A549 (cell line): ENCODE measurements around the gene IRX4. TPM values are rescaled to one million over a fixed set of nuclear protein-coding genes. Genes with fewer than 3 reads are reported as not detected.

ENCODE experiments used
- ATAC-seq, 2 experiments: fragments of 200-7000 bp in 1 of 2; fragments of >200 bp in 1 of 2; cut with Nextera tagmentation in 1 of 2; cut with Tn5 transposase in 1 of 2; 3 replicates each; pipeline versions ENCODE4 v1.8.0 to v1.9.1; 2018 to 2020; ENCODE audit warnings: mild to moderate bottlenecking in 1 of 2, moderate library complexity in 1 of 2
- CTCF ChIA-PET: fragments of 300-600 bp; sonication (Branson Sonifier 250); formaldehyde crosslinking; extraction: SDS; loops from one replicate; lab custom pipeline; 2021; ENCODE audit warnings: antibody characterized with exemption, inconsistent platforms; lab: Yijun Ruan, JAX
- POLR2A ChIA-PET: fragments of 350-600 bp; formaldehyde crosslinking; extraction: SDS; loops from one replicate; lab custom pipeline; 2021; ENCODE audit warnings: antibody characterized with exemption, inconsistent platforms; lab: Yijun Ruan, JAX
- DNase-seq, 2 experiments: peaks; one replicate each; pipeline versions ENCODE4 v3.0.0 to v3.0.0-alpha.2; 2011 to 2016; ENCODE audit warnings: low read depth in 1 of 2, low spot score in 1 of 2
- FAIRE-seq: peaks from 2 replicates; lab custom pipeline; 2011; peaks lifted over from hg19 to GRCh38; lab: Jason Lieb, UNC
- H3K27ac ChIP-seq, 2 experiments: fragments of >200 bp; sonication (Bioruptor Twin); formaldehyde crosslinking; 3 replicates each; pipeline ENCODE4 v1.5.1; 2016 to 2017
- H3K4me1 ChIP-seq: fragments of >200 bp; sonication (Bioruptor Twin); formaldehyde crosslinking; 3 replicates; pipeline ENCODE4 v1.6.1; 2016
- H3K4me2 ChIP-seq: fragments of >200 bp; sonication (Bioruptor Twin); formaldehyde crosslinking; 3 replicates; pipeline ENCODE4 v1.6.1; 2016
- H3K4me3 ChIP-seq: fragments of >200 bp; sonication (Bioruptor Twin); formaldehyde crosslinking; 3 replicates; pipeline ENCODE4 v1.5.1; 2016
- H3K9me3 ChIP-seq: fragments of >200 bp; sonication (Bioruptor Twin); formaldehyde crosslinking; 3 replicates; pipeline ENCODE4 v1.6.1; 2016
- CBX2 ChIP-seq: fragments of 200-600 bp; sonication (generic); IDR thresholded peaks from 2 replicates; pipeline ENCODE4 v1.6.1; 2016; ENCODE audit warnings: low read depth, mild to moderate bottlenecking, borderline replicate concordance
- CEBPB ChIP-seq, 2 experiments: fragments of >200 bp in 1 of 2; sonication (Bioruptor Twin) in 1 of 2; formaldehyde crosslinking in 1 of 2; IDR thresholded peaks; 2 replicates each; pipeline ENCODE4 v1.6.1; 2012 to 2016
- CHD4 ChIP-seq: fragments of 200-600 bp; sonication (generic); IDR thresholded peaks from 2 replicates; pipeline ENCODE4 v1.6.1; 2016; ENCODE audit warnings: antibody characterized with exemption, mild to moderate bottlenecking, borderline replicate concordance
- EHMT2 ChIP-seq: fragments of 200-600 bp; sonication (generic); IDR thresholded peaks from 2 replicates; pipeline ENCODE4 v1.6.1; 2016; ENCODE audit warnings: antibody characterized with exemption, low read depth, mild to moderate bottlenecking, moderate library complexity
- EP300 ChIP-seq, 2 experiments: fragments of >200 bp; sonication (Bioruptor Twin); formaldehyde crosslinking; IDR thresholded peaks; 2 replicates in 1 of 2; 3 replicates in 1 of 2; pipeline ENCODE4 v1.6.1; 2016 to 2017
- FOSB ChIP-seq: fragments of 250-450 bp; sonication (Bioruptor Pico); IDR thresholded peaks from 2 replicates; pipeline ENCODE4 v1.5.0; 2020; ENCODE audit warnings: mild to moderate bottlenecking, moderate library complexity
- GATA3 ChIP-seq: IDR thresholded peaks from 2 replicates; pipeline ENCODE4 v1.6.1; 2012; ENCODE audit warnings: borderline replicate concordance
- JUNB ChIP-seq: fragments of >200 bp; sonication (Bioruptor Twin); formaldehyde crosslinking; IDR thresholded peaks from 2 replicates; pipeline ENCODE4 v1.6.1; 2016
- KDM5A ChIP-seq: fragments of 200-600 bp; sonication (generic); IDR thresholded peaks from 2 replicates; pipeline ENCODE4 v1.6.1; 2016; ENCODE audit warnings: antibody characterized with exemption, mild to moderate bottlenecking
- MYC ChIP-seq: IDR thresholded peaks from 2 replicates; pipeline ENCODE4 v1.6.1; 2012; ENCODE audit warnings: mild to moderate bottlenecking, inconsistent platforms, low read length, improper control_type of control experiment, borderline replicate concordance
- NR3C1 ChIP-seq: fragments of >200 bp; sonication (Bioruptor Twin); formaldehyde crosslinking; IDR thresholded peaks from 3 replicates; pipeline ENCODE4 v1.6.1; 2017
- POLR2A ChIP-seq: IDR thresholded peaks from 2 replicates; pipeline ENCODE4 v1.6.1; 2012; ENCODE audit warnings: mild to moderate bottlenecking, low read length
- RAD21 ChIP-seq, 2 experiments: fragments of >200 bp in 1 of 2; sonication (Bioruptor Twin) in 1 of 2; formaldehyde crosslinking in 1 of 2; IDR thresholded peaks in 1 of 2; conservative IDR thresholded peaks in 1 of 2; 2 replicates in 1 of 2; 3 replicates in 1 of 2; pipeline ENCODE4 v1.6.1; 2012 to 2018; ENCODE audit warnings: inconsistent platforms in 1 of 2
- RARB ChIP-seq: fragments of 250-450 bp; sonication (Bioruptor Pico); IDR thresholded peaks from 2 replicates; pipeline ENCODE4 v1.8.0; 2021; ENCODE audit warnings: mild to moderate bottlenecking, moderate library complexity
- SMC3 ChIP-seq: fragments of >200 bp; sonication (Bioruptor Twin); formaldehyde crosslinking; IDR thresholded peaks from 3 replicates; pipeline ENCODE4 v1.6.1; 2018; ENCODE audit warnings: inconsistent platforms
- TFCP2L1 ChIP-seq: fragments of 250-450 bp; sonication (Bioruptor Pico); IDR thresholded peaks from 2 replicates; pipeline ENCODE4 v1.5.0; 2021; ENCODE audit warnings: mild to moderate bottlenecking
- ZNF302 ChIP-seq: fragments of 250-450 bp; sonication (Bioruptor Pico); IDR thresholded peaks from 2 replicates; pipeline ENCODE4 v1.9.0; 2021; ENCODE audit warnings: inconsistent platforms, mild to moderate bottlenecking, moderate library complexity
- ZSCAN20 ChIP-seq: fragments of 250-450 bp; sonication (Bioruptor Pico); IDR thresholded peaks from 2 replicates; pipeline ENCODE4 v1.8.0; 2022; ENCODE audit warnings: mild to moderate bottlenecking, moderate library complexity
- WGBS: methylation state at CpG from one replicate; pipeline ENCODE4 v1.1.6; 2017; ENCODE audit errors: missing lambda C conversion rate; 5-methylcytosine and 5-hydroxymethylcytosine counted together
- polyA minus RNA-seq: library from RNA; depleted of rRNA, polyadenylated mRNA; stranded (reverse); fragments of >200 nt; gene quantifications from 2 replicates; pipeline ENCODE4 v1.2.3, GENCODE V29; 2011; rRNA and poly(A)+ RNA removed
- polyA plus RNA-seq, 4 experiments: library from polyadenylated mRNA; depleted of rRNA in 3 of 4; stranded (reverse); fragments of >200 nt; fragmentation: RNase III in 1 of 4; extraction: RNeasy Plus Mini Kit Qiagen cat#74134 plus additional on column Dnase treatment in 1 of 4; gene quantifications; 2 replicates in 3 of 4; 3 replicates in 1 of 4; pipeline ENCODE4 v1.2.3, GENCODE V29; 2011 to 2017
- TF ChIP-seq, protein P1 (sequence below): fragments of 150-350 bp; IDR thresholded peaks from 2 replicates; pipeline ENCODE4 v1.6.1; 2014; ENCODE audit warnings: low read depth, mild to moderate bottlenecking, low read length
- TF ChIP-seq, protein P2 (sequence below): IDR thresholded peaks from 2 replicates; pipeline ENCODE4 v1.6.1; 2012
- TF ChIP-seq, protein P3 (sequence below): fragments of 250-450 bp; sonication (Bioruptor Pico); IDR thresholded peaks from 2 replicates; pipeline ENCODE4 v1.5.0; 2020; ENCODE audit warnings: low read depth, mild to moderate bottlenecking, moderate library complexity
- TF ChIP-seq, protein P4 (sequence below): fragments of 450-650 bp; IDR thresholded peaks from 2 replicates; pipeline ENCODE4 v1.6.1; 2014; ENCODE audit warnings: antibody characterized with exemption

IRX4 gene
- polyA plus RNA-seq (2011; rRNA removed) = 0.04 and 0.05 TPM in 2 replicates
- 0.05 and 0.06 TPM in 2 replicates for polyA plus RNA-seq (2012; cell fraction: cytosol; rRNA removed)
- 0.20 and 0.26 TPM in 2 replicates for polyA plus RNA-seq (2012; cell fraction: nucleus; rRNA removed)
- 0.05 to 0.06 TPM in 2 of 3 replicates, not detected in the other for polyA plus RNA-seq (2017; fragmentation: RNase III; extraction: RNeasy Plus Mini Kit Qiagen cat#74134 plus additional on column Dnase treatment)
- polyA minus RNA-seq = not detected in 2 replicates

DNA sequence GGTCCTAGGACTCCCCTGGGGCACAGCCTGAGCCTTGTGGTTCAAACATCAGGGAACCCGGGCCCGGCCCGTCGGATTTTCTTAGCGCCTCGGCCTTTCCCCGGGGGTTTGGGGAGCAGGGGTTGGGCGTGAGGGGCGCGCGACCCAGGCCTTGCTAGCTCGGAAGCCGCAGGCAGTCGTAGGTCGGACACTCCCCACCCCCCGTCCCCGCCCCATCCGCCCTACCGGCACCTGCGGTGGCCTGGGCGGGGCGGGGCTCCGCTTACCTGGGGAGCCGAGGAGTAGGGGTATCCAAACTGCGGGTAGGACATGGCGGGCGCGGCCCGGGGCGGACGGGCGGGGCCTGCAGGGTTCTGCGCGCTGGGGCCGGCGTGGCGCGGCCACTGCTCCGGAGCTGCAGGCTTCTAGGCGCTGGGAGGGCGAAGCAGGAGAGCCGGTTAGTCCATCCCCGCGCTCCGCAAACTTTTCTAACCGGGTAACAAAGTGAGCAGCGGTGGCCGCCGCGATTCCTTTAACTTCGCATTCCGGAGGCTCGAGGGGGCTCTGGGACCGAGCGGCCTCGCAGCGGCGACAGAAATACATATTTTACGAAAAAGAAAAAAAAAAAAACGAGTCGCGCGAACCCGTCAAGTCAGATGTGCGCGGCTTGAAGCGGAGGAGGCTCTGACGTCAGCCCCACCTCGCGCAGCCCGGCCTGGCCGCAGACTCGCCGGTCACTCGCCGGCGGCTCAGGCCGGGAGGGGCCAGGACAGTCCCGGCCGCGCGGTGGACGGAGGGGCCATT, at the start of gene IRX4:
TSS of gene IRX4 (minus strand) at position 589 of the 783 bp plus-strand sequence. CDS start at position 311, 278 bp downstream.
- CTCF ChIA-PET = interaction anchor here (0.7 to 2.2 kb wide), 3 partner anchors 9 to 255 kb away, joined by 3 to 6 read pairs (median 6); no protein-coding TSS in a partner anchor
- TF ChIP-seq CBX2 (no peak), ZNF302 (no peak), RARB (CRISPR knock-in tag) (no peak), JUNB (no peak), EP300 (IDR thresholded peaks at IDR 0.05) (no peak), SMC3 (no peak), EHMT2 (no peak), ZSCAN20 (CRISPR knock-in tag) (no peak), FOSB (no peak), POLR2A (no peak), CHD4 (no peak), TFCP2L1 (CRISPR knock-in tag) (no peak), NR3C1 (no peak), GATA3 (no peak), RAD21 (conservative IDR thresholded peaks at IDR 0.05 in 1 of 2, IDR thresholded peaks at IDR 0.05 in 1 of 2) (no peak), CEBPB (IDR thresholded peaks at IDR 0.05) (no peak)
- TF ChIP-seq, protein P1, sequence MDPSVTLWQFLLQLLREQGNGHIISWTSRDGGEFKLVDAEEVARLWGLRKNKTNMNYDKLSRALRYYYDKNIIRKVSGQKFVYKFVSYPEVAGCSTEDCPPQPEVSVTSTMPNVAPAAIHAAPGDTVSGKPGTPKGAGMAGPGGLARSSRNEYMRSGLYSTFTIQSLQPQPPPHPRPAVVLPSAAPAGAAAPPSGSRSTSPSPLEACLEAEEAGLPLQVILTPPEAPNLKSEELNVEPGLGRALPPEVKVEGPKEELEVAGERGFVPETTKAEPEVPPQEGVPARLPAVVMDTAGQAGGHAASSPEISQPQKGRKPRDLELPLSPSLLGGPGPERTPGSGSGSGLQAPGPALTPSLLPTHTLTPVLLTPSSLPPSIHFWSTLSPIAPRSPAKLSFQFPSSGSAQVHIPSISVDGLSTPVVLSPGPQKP = no peak
- TF ChIP-seq, protein P2, sequence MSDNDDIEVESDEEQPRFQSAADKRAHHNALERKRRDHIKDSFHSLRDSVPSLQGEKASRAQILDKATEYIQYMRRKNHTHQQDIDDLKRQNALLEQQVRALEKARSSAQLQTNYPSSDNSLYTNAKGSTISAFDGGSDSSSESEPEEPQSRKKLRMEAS = no peak
- TF ChIP-seq, protein P3, sequence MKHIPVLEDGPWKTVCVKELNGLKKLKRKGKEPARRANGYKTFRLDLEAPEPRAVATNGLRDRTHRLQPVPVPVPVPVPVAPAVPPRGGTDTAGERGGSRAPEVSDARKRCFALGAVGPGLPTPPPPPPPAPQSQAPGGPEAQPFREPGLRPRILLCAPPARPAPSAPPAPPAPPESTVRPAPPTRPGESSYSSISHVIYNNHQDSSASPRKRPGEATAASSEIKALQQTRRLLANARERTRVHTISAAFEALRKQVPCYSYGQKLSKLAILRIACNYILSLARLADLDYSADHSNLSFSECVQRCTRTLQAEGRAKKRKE = no peak
- TF ChIP-seq, protein P4, sequence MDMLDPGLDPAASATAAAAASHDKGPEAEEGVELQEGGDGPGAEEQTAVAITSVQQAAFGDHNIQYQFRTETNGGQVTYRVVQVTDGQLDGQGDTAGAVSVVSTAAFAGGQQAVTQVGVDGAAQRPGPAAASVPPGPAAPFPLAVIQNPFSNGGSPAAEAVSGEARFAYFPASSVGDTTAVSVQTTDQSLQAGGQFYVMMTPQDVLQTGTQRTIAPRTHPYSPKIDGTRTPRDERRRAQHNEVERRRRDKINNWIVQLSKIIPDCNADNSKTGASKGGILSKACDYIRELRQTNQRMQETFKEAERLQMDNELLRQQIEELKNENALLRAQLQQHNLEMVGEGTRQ = no peak
- peak; percentile 58 to 71 for ATAC-seq

DNA sequence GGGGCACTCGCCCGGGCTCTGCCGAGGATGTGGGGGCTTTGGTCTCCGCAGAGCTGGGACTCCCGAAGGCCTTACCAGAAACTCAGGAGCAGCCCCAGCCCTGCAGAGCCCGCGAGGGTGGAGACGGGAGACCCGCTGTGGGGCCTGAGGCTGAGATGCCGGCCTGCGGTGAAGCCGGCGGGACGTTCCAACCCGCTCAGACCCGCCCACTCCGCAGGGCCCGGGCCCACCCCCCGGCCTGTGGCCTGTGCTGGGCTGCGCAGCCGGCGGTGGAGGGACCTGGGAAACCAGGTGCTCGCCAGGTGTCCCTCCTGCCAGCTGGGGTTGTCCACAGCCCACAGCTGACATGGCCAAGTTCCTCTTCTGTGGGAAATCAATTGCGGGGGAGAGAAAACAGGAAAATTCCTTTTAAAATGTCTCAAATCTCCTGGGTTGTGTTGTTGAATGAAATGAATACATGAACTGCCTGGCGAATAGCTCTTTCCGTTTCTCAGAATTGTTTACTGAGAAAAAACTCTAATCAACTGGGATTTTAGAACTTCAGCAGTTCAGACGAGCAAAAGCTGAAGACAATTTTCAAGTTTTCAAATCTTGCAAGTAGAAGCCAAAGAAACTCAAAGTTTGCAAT, 49.0 kb upstream of the IRX4 start:
- ChIA-PET POLR2A (no interaction called here), CTCF (no interaction called here)
- Histone ChIP-seq H3K4me3 (no peak overlapping the region), H3K9me3 (no peaks in the 10 kb centered on the region), H3K4me2 (no peak overlapping the region), H3K27ac (no peak overlapping the region), H3K4me1 (no peaks in the 10 kb centered on the region)
- peak in 1 of 2 experiments; percentile 21; a peak in 2 of 6 replicates for ATAC-seq
- TF ChIP-seq KDM5A (no peak), MYC (no peak)
- FAIRE-seq = no peak
- 47% methylated on average over 12 of the region's 27 CpGs for WGBS
- no peak for DNase-seq

More for the DNA sequence above, at the start of gene IRX4:
- Histone ChIP-seq H3K4me1 (peaks cover 17% of the 10 kb centered on the region; the same call in 2 of the 3 replicates), H3K4me3 (peak within 1 kb of the TSS; percentile 50), H3K27ac (peak within 1 kb of the TSS in 1 of 2 experiments; percentile 31; a peak in 2 of 6 replicates), H3K4me2 (peak within 1 kb of the TSS; percentile 90), H3K9me3 (no peaks in the 10 kb centered on the region)
- DNase-seq = peak; percentile 43 to 64
- POLR2A ChIA-PET = no interaction called here
- 4% methylated on average over 50 of the region's 83 CpGs for WGBS
- no peak for FAIRE-seq
